ENCODE results near the gene NDUFA3.
A peak's percentile ranks its signal among the peaks of the same experiment; 100 is the strongest.
"Not testable (repeated sequence)": the region's sequence is repeated elsewhere in the genome, so short reads cannot be mapped to it uniquely, and the experiment has no call there.

Gene NDUFA3

GRCh38 chr19:54102421-54103169 lies at the start of gene NDUFA3:
Gene NDUFA3 (plus strand): TSS chr19:54102855. CDS start chr19:54102879, 24 bp downstream.
- peak; percentile 96 to 98 for DNase-seq

- no peak for DNase-seq
These were observed 40.0 kb upstream of the NDUFA3 start for GRCh38 chr19:54062643-54063042.

GRCh38 chr19:54063350-54064116 lies 39.1 kb upstream of the NDUFA3 start, which contains the start of gene VSTM1:
Gene VSTM1 (minus strand): TSS chr19:54063897. CDS start chr19:54063777, 120 bp downstream.
- no peak for DNase-seq

- DNase-seq: no peak
These were observed 33.2 kb upstream of the NDUFA3 start for GRCh38 chr19:54069470-54069869.

GRCh38 chr19:54073829-54074228 lies 28.8 kb upstream of the NDUFA3 start:
- DNase-seq: no peak

- no peak for DNase-seq
These were observed 27.8 kb upstream of the NDUFA3 start for GRCh38 chr19:54074851-54075250.

GRCh38 chr19:54077334-54077733 lies 25.3 kb upstream of the NDUFA3 start:
- no peak for DNase-seq

- no peak for DNase-seq
These were observed 21.6 kb upstream of the NDUFA3 start, which contains the start of gene TARM1 for GRCh38 chr19:54081032-54081431. Gene TARM1 (minus strand): TSS chr19:54081365. CDS start chr19:54081340, 25 bp downstream.

- DNase-seq: no peak
These were observed 18.2 kb upstream of the NDUFA3 start for GRCh38 chr19:54084410-54084809.

- DNase-seq: no peak
These were observed 8.1 kb upstream of the NDUFA3 start for GRCh38 chr19:54094426-54095000.

GRCh38 chr19:54095136-54095858 lies 7.4 kb upstream of the NDUFA3 start:
- no peak for DNase-seq

- peak; percentile 35 to 42 for DNase-seq
These were observed 6.6 kb upstream of the NDUFA3 start for GRCh38 chr19:54095859-54096616.

GRCh38 chr19:54096617-54097106 lies 6.0 kb upstream of the NDUFA3 start:
- DNase-seq: no peak

GRCh38 chr19:54099190-54099902 lies 3.3 kb upstream of the NDUFA3 start:
- no peak for DNase-seq

- not testable (repeated sequence) for DNase-seq
These were observed 2.8 kb upstream of the NDUFA3 start for GRCh38 chr19:54099903-54100255.

GRCh38 chr19:54100561-54100960 lies 2.1 kb upstream of the NDUFA3 start, which contains the start of gene OSCAR:
Gene OSCAR (minus strand): TSS chr19:54100803. CDS start chr19:54100792, 11 bp downstream.
- no peak for DNase-seq

GRCh38 chr19:54104998-54105715 lies 2.5 kb downstream of the NDUFA3 start:
- DNase-seq: no peak

- DNase-seq: no peak
These were observed 3.1 kb downstream of the NDUFA3 start for GRCh38 chr19:54105796-54106195.

GRCh38 chr19:54106716-54107115 lies 4.1 kb downstream of the NDUFA3 start:
- no peak for DNase-seq

GRCh38 chr19:54107876-54108490 lies 5.3 kb downstream of the NDUFA3 start:
- no peak for DNase-seq
